ENCODE results near the gene CIART.
A peak's percentile ranks its signal among the peaks of the same experiment; 100 is the strongest.
"Not testable (repeated sequence)": the region's sequence is repeated elsewhere in the genome, so short reads cannot be mapped to it uniquely, and the experiment has no call there.

The CIART gene

GRCh38 chr1:150281758-150282557, at the start of gene CIART:
Gene CIART (plus strand): TSS chr1:150282554. CDS start chr1:150283268, 714 bp downstream.
- peak; percentile 96 for DNase-seq

- DNase-seq = not testable (repeated sequence)
Measured at GRCh38 chr1:150232921-150233320, 49.4 kb upstream of the CIART start.

GRCh38 chr1:150233359-150234308, 48.7 kb upstream of the CIART start:
- DNase-seq = peak; percentile 83

GRCh38 chr1:150234309-150234565, 48.1 kb upstream of the CIART start:
- DNase-seq = peak; percentile 45

- DNase-seq = no peak
Measured at GRCh38 chr1:150234566-150235293, 47.6 kb upstream of the CIART start.

- DNase-seq = no peak
Measured at GRCh38 chr1:150235294-150235851, 47.0 kb upstream of the CIART start.

- DNase-seq = peak; percentile 97
Measured at GRCh38 chr1:150235852-150236613, 46.3 kb upstream of the CIART start, which contains the start of gene ANP32E. Gene ANP32E (minus strand): TSS chr1:150236112. CDS start chr1:150235786, 326 bp downstream.

- DNase-seq = peak; percentile 46
Measured at GRCh38 chr1:150236614-150237100, 45.7 kb upstream of the CIART start.

GRCh38 chr1:150237176-150237575, 45.2 kb upstream of the CIART start:
- DNase-seq = not testable (repeated sequence)

- DNase-seq = no peak
Measured at GRCh38 chr1:150237746-150238145, 44.6 kb upstream of the CIART start.

GRCh38 chr1:150243003-150243402, 39.4 kb upstream of the CIART start:
- no peak for DNase-seq

GRCh38 chr1:150249936-150250335, 32.4 kb upstream of the CIART start:
- DNase-seq = no peak

- no peak for DNase-seq
Measured at GRCh38 chr1:150256198-150256553, 26.2 kb upstream of the CIART start.

GRCh38 chr1:150256554-150257341, 25.6 kb upstream of the CIART start:
- no peak for DNase-seq

GRCh38 chr1:150257624-150258585, 24.4 kb upstream of the CIART start, which contains the start of gene CA14:
Gene CA14 (plus strand): TSS chr1:150257774. CDS start chr1:150258129, 355 bp downstream.
- no peak for DNase-seq

GRCh38 chr1:150259217-150259616, 23.1 kb upstream of the CIART start:
- DNase-seq = no peak

- peak; percentile 83 for DNase-seq
Measured at GRCh38 chr1:150259758-150260669, 22.3 kb upstream of the CIART start.

GRCh38 chr1:150261367-150261766, 21.0 kb upstream of the CIART start:
- DNase-seq = no peak

All from NCI-H2029 treated with DMSO at 0.1 percent for 48 hours (cell line).